HG02571 (cell line): ENCODE data around the gene ELMOD1.

Experiments used
- ATAC-seq: cut with Tn5 transposase; IDR thresholded peaks from one replicate; pipeline ENCODE4 v1.9.1; 2021; ENCODE audit warnings: mild to moderate bottlenecking, moderate library complexity; ENCODE audit not compliant: unreplicated experiment

The ELMOD1 gene

GRCh38 chr11:107683807-107684206 lies 92.9 kb downstream of the ELMOD1 start:
- ATAC-seq: no peak

- ATAC-seq: no peak
Observed at GRCh38 chr11:107688322-107688918, 97.5 kb downstream of the ELMOD1 start.

GRCh38 chr11:107689317-107690202 lies 98.6 kb downstream of the ELMOD1 start:
- ATAC-seq: peak; percentile 62

- ATAC-seq: no peak
Observed at GRCh38 chr11:107691000-107691750, 100.2 kb downstream of the ELMOD1 start.

GRCh38 chr11:107695446-107695845 lies 104.5 kb downstream of the ELMOD1 start:
- ATAC-seq: no peak

GRCh38 chr11:107696140-107696539 lies 105.2 kb downstream of the ELMOD1 start:
- ATAC-seq: no peak

- no peak for ATAC-seq
Observed at GRCh38 chr11:107697291-107697690, 106.3 kb downstream of the ELMOD1 start.

- ATAC-seq: no peak
Observed at GRCh38 chr11:107699371-107700285, 108.7 kb downstream of the ELMOD1 start.

GRCh38 chr11:107702109-107702660 lies 111.2 kb downstream of the ELMOD1 start:
- ATAC-seq: no peak

- no peak for ATAC-seq
Observed at GRCh38 chr11:107702723-107703122, 111.8 kb downstream of the ELMOD1 start.

- ATAC-seq: no peak
Observed at GRCh38 chr11:107704451-107704850, 113.5 kb downstream of the ELMOD1 start.

GRCh38 chr11:107705027-107705426 lies 114.1 kb downstream of the ELMOD1 start:
- no peak for ATAC-seq

- ATAC-seq: no peak
Observed at GRCh38 chr11:107706531-107706930, 115.6 kb downstream of the ELMOD1 start.

GRCh38 chr11:107707215-107707671 lies 116.3 kb downstream of the ELMOD1 start:
- no peak for ATAC-seq

- ATAC-seq: no peak
Observed at GRCh38 chr11:107707807-107708206, 116.9 kb downstream of the ELMOD1 start.

- no peak for ATAC-seq
Observed at GRCh38 chr11:107708792-107709191, 117.8 kb downstream of the ELMOD1 start.

GRCh38 chr11:107710301-107710700 lies 119.4 kb downstream of the ELMOD1 start:
- ATAC-seq: no peak

- no peak for ATAC-seq
Observed at GRCh38 chr11:107711861-107712755, 121.2 kb downstream of the ELMOD1 start, which contains the start of gene SLN. Gene SLN (minus strand): TSS chr11:107712056.

- ATAC-seq: no peak
Observed at GRCh38 chr11:107713009-107713408, 122.1 kb downstream of the ELMOD1 start.
